Activated CD8-positive, alpha-beta memory T cell treated with anti-CD3 and anti-CD28 coated beads, Interleukin-2, amount 50 U/mL, for 4 hours (primary cell): ENCODE results near the gene TNFRSF8.

ENCODE experiments used
- DNase-seq: peaks from one replicate; pipeline ENCODE4 v3.0.0-alpha.2; 2020

TNFRSF8 gene

GRCh38 chr1:12177156-12177998, 114.3 kb downstream of the TNFRSF8 start:
- DNase-seq, result no peak

GRCh38 chr1:12177999-12178441, 114.9 kb downstream of the TNFRSF8 start:
- DNase-seq, result peak; percentile 98

- DNase-seq, result no peak
These were observed 115.4 kb downstream of the TNFRSF8 start for GRCh38 chr1:12178511-12178910.

GRCh38 chr1:12179111-12179519, 116.0 kb downstream of the TNFRSF8 start:
- DNase-seq, result peak; percentile 87

GRCh38 chr1:12179676-12180075, 116.6 kb downstream of the TNFRSF8 start:
- no peak for DNase-seq

GRCh38 chr1:12180315-12180714, 117.2 kb downstream of the TNFRSF8 start:
- no peak for DNase-seq

- no peak for DNase-seq
These were observed 117.8 kb downstream of the TNFRSF8 start for GRCh38 chr1:12180903-12181302.

GRCh38 chr1:12181568-12181967, 118.5 kb downstream of the TNFRSF8 start:
- DNase-seq, result no peak

- no peak for DNase-seq
These were observed 119.4 kb downstream of the TNFRSF8 start for GRCh38 chr1:12182410-12182984.

GRCh38 chr1:12183095-12183794, 120.1 kb downstream of the TNFRSF8 start:
- no peak for DNase-seq

GRCh38 chr1:12184008-12184681, 121.0 kb downstream of the TNFRSF8 start:
- DNase-seq, result no peak

GRCh38 chr1:12185036-12185917, 122.2 kb downstream of the TNFRSF8 start:
- DNase-seq, result no peak

- no peak for DNase-seq
These were observed 123.0 kb downstream of the TNFRSF8 start for GRCh38 chr1:12185918-12186678.

- no peak for DNase-seq
These were observed 123.5 kb downstream of the TNFRSF8 start for GRCh38 chr1:12186679-12186985.

- no peak for DNase-seq
These were observed 125.0 kb downstream of the TNFRSF8 start for GRCh38 chr1:12188115-12188514.

GRCh38 chr1:12188657-12189327, 125.7 kb downstream of the TNFRSF8 start:
- no peak for DNase-seq

- no peak for DNase-seq
These were observed 126.2 kb downstream of the TNFRSF8 start for GRCh38 chr1:12189328-12189682.

GRCh38 chr1:12191242-12192032, 128.3 kb downstream of the TNFRSF8 start:
- DNase-seq, result no peak
